GM20431 (cell line): Measurements from ENCODE around the gene NAXD.

Experiments
- in situ Hi-C: fragments of 300-500 bp; cut with MseI, MboI; formaldehyde crosslinking; loops from one replicate; pipeline ENCODE4 v1.15.0; 2020; ENCODE audit warnings: low sequenced_read_pairs; ENCODE audit not compliant: unreplicated experiment

Gene NAXD

GRCh38 chr13:110641055-110642015 lies 26.0 kb downstream of the NAXD start:
- in situ Hi-C loops = no loop called here

DNA sequence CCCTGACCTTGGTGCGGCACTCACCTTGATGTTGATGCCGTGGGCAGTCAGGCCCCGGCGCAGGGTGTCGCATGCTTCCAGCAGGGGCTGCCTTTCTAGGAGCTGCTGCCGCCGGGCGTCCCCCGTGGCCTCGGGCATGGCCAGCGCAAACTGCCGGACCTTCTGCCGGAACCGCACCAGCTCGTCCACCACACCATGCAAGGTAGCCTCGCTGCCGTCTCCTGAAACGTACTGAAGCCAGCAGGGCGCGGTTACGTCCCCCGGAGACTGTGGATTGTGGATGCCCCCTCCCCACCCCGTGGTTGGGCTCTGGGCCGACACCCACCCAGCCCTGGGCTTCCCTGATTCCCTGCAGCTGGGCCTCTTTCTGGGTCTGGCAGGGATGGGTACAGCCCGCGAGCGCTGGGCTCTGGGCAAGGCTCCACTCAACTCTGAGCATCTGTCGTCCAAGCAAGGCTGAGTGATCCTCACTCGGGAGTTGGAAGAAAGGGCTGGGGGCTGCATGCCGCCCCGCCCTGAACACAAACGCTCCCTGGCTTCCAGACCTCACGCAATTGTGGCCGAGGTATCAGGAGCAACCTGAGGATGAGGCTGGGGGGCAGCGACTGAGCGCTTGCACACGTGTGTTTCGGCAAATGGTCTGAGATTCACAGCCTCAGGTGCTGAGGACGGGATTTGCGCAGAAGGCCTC lies 27.1 kb downstream of the NAXD start:
- in situ Hi-C loops = no loop called here

DNA sequence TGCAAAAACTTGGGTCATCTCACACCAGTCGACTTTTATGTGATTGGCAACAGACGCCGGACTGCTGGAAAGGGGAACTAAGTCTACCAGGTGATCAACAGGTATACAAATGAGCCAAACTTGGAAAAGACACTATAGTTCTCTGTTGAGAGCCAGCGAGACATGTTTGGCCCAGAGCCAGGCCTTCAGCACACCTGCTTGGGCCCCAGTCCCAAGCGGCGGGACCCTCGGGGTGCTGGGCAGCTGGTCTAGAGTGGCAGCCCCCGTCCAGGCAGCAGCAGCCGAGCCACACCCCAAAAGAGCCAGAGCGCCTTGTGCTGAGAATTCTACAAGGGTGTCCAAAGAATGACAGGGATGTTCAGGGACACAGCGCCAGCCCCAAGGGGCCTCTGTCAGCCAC lies 28.0 kb downstream of the NAXD start:
- in situ Hi-C loops = no loop called here

DNA sequence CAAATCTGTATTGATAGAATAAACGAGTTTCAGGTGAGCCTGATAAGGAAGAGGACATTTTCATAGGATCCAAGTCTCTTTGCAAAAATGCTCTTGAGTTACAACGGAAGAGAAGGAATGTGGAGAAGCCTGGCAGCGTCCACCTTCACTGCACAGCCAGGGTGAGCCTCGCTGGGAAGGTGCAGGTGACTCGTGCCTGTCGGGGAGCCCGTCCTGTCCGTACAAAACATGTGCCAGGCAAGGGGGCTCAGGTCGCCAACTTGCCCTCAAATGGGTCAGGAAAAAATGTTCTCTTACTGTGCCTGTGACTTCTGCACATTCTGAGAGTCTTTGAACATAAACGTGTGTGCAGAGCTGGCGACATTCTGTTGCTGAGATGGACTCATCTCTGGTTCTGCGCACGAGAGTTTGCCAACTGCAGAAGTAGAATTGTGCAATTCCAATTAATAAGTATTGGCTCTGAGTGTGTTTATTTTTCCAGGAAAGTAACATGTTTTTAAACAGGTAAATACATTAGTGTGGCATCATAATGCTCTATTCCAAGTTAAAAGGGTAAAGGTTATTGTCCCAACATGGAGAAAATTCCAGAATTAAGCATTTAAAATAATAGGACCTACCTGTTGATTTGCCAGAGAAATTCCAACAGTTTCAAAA lies 28.6 kb downstream of the NAXD start:
- in situ Hi-C loops = no loop called here

GRCh38 chr13:110644892-110645521 lies 29.7 kb downstream of the NAXD start:
- in situ Hi-C loops = no loop called here

- in situ Hi-C loops = no loop called here
These were observed 30.4 kb downstream of the NAXD start for GRCh38 chr13:110645750-110646149.

DNA sequence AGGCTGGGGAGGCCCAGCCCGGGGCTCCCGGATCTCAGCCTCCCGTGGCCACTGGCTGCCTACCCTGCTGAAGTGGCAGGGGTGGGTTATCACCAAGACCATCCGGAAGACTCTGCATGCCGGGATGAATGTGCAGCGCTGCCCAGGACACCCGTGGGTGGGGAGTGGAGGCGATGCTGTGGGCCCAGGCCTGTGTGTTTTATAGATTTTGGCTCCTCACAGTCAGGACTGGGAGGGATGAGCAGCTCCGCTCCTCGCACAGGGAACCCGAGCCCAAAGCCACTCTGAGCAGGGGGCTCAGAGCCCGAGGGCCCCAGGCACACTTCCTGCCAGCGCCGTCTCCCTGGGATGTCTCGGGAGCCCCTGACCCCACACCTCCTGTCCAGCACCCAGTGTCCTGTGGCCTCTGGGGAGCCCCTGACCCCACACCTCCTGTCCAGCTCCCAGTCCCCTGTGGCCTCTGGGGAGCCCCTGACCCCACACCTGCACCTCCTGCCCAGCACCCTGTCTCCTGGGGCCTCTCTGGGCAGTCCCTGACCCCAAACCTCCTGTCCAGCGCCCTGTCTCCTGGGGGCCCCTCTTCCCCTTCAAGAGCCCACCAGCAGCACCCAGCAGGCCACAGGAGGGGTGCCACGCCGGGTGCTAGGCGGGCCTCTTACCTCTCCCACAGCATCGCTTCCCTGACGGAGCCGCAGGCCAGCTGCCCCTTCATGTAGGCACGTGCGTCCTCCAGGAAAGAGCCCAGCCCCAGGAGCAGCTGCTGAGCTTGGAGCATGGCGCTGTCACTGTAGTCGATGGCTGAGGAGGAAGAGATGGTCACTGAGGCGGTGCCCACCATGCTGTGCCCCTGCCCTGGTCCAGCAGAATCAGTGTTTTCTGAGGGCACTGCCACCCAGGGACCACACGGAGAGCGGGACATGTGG lies 31.4 kb downstream of the NAXD start:
- in situ Hi-C loops = no loop called here

- in situ Hi-C loops = no loop called here
These were observed 32.0 kb downstream of the NAXD start for GRCh38 chr13:110647365-110647737.

DNA sequence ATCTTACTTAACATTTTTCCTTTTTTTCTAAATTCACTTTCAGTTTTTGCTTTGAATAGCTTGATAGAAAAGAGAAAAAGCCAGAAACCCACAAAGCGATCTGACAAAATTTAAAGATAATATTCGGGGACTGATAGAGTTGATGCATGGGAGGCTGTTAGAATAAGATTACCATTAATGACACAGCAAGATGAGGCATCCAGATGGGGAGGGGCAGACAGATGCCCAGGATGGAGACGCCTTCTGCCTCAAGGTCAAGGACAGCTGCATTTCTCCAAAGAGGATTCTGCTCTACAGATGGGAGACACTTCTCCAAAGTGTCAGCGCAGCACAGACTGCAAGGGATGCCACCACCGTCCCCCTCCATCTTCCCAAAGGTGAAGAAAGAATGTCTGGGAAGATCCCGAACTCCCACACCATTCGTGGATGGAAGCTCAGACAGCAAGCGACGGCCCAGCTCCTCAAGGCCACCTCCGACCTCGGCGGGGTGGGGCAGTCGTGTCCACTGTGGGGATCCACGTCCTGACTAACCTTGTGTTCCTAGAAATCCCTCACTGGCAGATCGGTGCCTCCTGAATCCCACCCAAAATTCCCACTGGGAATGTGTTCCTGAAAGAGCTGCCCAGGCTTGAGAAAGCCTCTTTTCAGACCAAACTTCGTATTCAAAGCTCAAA lies 32.9 kb downstream of the NAXD start:
- in situ Hi-C loops = no loop called here

GRCh38 chr13:110648848-110649421 lies 33.6 kb downstream of the NAXD start:
- in situ Hi-C loops = no loop called here

GRCh38 chr13:110649551-110649950 lies 34.2 kb downstream of the NAXD start:
- in situ Hi-C loops = no loop called here

DNA sequence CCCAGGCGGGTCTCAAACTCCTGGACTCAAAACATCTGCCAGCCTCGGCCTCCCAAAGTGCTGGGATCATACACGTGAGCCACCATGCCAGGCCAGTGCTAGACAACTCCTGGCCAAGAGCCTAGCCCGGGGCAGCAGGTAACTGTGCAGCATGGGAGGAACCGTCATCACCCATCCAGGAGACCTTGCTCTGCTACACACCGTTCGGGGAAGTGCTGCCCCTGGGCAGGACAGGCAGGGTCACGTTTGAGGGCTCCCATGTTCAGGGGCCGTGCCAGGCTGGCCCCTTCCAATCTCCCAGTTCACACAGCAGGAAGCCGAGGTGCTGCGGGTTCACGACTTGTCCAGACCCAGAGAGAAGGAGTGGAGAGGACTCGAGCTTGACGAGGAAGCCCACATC lies 35.1 kb downstream of the NAXD start:
- in situ Hi-C loops = no loop called here

- in situ Hi-C loops = no loop called here
These were observed 35.9 kb downstream of the NAXD start for GRCh38 chr13:110651271-110651670.

DNA sequence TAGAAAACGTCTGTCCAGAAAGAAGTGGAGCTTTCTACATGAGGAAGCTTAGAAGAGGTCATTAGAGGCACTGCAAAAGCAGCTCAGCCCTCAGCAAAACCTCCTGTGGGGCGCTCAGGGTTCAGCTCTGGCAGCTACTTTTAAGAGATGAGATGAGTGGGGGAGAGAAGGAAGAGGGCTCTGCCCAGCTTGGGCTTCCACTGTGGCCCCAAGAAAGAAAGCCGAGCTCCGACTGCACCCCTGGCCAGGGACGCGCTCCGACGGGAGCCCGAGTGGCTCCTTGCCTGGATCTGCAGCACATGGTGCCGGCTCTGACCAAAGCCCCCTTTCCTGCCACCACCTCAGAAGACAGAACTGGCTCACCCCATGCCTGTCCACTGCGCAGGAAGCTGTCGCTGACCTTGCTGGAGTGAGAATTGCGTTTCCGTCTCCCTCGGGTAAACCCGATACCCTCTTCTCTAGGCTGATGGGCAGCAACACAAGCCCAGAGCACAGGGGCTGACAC lies 36.4 kb downstream of the NAXD start:
- in situ Hi-C loops = no loop called here

DNA sequence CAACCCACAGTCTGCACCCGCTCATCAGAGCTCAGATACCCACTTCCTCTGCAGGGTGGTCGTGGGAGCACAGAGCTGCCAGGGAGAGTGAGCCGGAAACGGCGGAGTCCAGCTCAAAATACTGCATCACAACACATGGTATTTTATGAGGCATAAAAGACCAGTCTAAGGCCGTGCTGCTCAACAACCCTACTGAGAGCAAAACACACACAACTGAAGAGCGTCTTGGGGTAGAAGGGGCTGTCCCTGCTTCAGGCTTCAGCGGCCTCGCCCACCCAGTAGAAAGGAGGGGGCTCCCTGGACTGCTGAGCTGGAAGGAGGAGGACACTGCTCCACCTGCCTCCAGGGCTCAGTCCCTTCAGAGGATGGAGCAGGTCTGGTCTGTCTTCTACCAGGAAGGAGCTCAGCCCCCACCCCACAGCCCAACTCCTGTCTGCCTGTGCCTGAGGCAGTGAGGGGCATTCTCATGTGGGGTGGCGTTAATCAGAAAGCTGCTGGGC lies 36.9 kb downstream of the NAXD start:
- in situ Hi-C loops = no loop called here

DNA sequence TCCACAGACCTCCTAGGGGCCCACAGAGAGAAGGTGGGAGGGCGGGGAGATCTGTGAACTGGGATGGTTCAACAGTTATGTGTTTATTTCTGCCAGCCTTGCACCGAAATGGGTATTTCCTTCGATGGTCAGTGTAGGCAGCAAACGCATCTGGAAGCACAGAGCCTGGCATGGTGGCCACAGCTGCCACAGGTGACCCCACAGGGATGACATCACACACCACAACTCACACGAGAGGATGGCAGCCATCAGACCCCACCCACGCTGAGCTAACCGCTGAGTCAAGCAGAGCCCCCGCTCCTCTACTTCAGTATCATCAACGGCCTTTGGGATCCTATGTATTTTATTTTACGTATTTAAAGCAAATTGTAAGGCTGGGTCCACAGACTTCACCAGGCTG lies 37.4 kb downstream of the NAXD start:
- in situ Hi-C loops = no loop called here

DNA sequence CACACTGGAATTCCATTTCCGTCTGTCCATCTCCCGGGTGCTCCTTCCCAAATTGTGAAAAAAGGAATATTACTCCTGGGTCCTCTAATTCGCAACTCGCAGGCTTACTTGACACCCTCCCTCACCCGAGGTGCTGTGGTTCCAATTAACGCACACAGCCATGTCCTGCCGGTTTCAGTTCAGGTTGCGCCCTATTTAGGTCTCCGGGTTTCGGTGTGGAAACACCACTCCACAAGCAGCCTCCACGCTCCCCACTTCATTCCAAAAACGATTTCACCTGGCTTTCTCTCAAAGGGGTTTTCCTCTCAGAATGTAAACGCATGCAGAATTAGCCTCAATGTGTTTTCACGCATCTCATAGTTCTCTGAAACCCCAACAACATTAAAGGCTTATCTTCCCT lies 37.9 kb downstream of the NAXD start:
- in situ Hi-C loops = no loop called here

- in situ Hi-C loops = no loop called here
These were observed 38.5 kb downstream of the NAXD start for GRCh38 chr13:110653851-110654250.
